C4-2B (cell line): ENCODE data around the gene GATA1.

ENCODE experiments used
- ZFX ChIP-seq: fragments of 450-650 bp; IDR thresholded peaks from 2 replicates; pipeline ENCODE4 v1.6.1; 2017
- TF ChIP-seq, protein P1 (sequence below): fragments of 450-650 bp; conservative IDR thresholded peaks from 2 replicates; pipeline ENCODE4 v1.5.1; 2017; ENCODE audit warnings: mild to moderate bottlenecking

DNA sequence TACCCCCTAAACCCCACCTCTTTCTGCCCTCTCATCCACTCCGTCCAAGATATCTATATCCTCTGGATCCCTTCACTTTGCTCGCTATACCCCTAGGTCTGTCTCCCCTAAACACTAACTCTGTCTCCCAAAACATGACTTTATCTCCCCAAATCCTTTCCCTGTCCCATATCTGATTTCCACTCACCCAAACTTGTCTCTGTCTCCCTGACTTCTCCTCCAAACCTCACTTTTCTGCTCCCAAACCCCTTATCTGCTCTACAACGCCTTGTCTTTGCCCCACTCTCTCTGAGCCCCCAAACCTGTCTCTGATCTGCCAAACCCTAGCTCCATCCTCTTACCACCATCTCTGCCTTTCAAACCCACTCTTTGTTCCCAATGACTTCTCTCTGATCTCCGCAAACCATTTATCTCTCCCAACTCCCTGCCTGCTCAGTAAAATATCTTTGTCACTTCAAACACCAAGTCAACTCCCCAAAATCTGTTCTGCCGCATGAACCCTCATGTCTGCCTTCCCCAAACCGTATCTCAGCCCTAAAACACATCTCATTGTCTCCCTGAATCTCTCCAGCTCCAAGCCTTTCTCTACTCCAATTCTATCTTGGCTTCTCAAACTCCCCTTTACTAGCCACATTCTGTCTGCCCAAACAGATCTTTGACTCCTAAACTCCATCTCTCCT is 575 bp downstream of the GATA1 start:
- TF ChIP-seq, protein P1, sequence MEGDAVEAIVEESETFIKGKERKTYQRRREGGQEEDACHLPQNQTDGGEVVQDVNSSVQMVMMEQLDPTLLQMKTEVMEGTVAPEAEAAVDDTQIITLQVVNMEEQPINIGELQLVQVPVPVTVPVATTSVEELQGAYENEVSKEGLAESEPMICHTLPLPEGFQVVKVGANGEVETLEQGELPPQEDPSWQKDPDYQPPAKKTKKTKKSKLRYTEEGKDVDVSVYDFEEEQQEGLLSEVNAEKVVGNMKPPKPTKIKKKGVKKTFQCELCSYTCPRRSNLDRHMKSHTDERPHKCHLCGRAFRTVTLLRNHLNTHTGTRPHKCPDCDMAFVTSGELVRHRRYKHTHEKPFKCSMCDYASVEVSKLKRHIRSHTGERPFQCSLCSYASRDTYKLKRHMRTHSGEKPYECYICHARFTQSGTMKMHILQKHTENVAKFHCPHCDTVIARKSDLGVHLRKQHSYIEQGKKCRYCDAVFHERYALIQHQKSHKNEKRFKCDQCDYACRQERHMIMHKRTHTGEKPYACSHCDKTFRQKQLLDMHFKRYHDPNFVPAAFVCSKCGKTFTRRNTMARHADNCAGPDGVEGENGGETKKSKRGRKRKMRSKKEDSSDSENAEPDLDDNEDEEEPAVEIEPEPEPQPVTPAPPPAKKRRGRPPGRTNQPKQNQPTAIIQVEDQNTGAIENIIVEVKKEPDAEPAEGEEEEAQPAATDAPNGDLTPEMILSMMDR = no peak
- TF ChIP-seq ZFX = no peak
